H1 (cell line): ENCODE results near the gene MUC5B. TPM values are rescaled to one million over a fixed set of nuclear protein-coding genes. Genes with fewer than 3 reads are reported as not detected.

Experiments
- CTCF ChIA-PET: fragments of 300-600 bp; sonication (Branson Sonifier 250); formaldehyde crosslinking; loops from one replicate; lab custom pipeline; 2021; ENCODE audit not compliant: partially characterized antibody; lab: Charles Lee
- POLR2A ChIA-PET: fragments of 300-600 bp; sonication (Branson Sonifier 250); formaldehyde crosslinking; loops from one replicate; lab custom pipeline; 2021; ENCODE audit warnings: inconsistent platforms; ENCODE audit not compliant: partially characterized antibody; lab: Charles Lee
- DNase-seq, 2 experiments: peaks; one replicate each; pipeline versions ENCODE4 v3.0.0 to v3.0.0-alpha.2; 2010 to 2022; ENCODE audit warnings: low spot score in 2 of 2, low read depth in 1 of 2, mixed read lengths in 1 of 2
- FAIRE-seq: peaks from 2 replicates; lab custom pipeline; 2011; peaks lifted over from hg19 to GRCh38; lab: Jason Lieb, UNC
- H2AFZ ChIP-seq: 2 replicates; pipeline ENCODE4 v1.8.1; 2012; ENCODE audit warnings: low read length, inconsistent platforms
- H2AK5ac ChIP-seq: 2 replicates; pipeline ENCODE4 v1.6.1; 2013; ENCODE audit warnings: low read depth, low read length
- H2BK120ac ChIP-seq: replicated peaks from 2 replicates; pipeline ENCODE3; 2013; ENCODE audit warnings: low read depth, low read length, inconsistent platforms
- H2BK12ac ChIP-seq: 2 replicates; pipeline ENCODE4 v1.6.1; 2013; ENCODE audit warnings: low read depth, low read length
- H2BK15ac ChIP-seq: 2 replicates; pipeline ENCODE4 v1.6.1; 2013; ENCODE audit warnings: low read length
- H2BK20ac ChIP-seq: 2 replicates; pipeline ENCODE4 v1.6.1; 2013; ENCODE audit warnings: low read length
- H2BK5ac ChIP-seq: 2 replicates; pipeline ENCODE4 v1.6.1; 2013; ENCODE audit warnings: low read depth, low read length
- H3K14ac ChIP-seq: 2 replicates; pipeline ENCODE4 v1.6.1; 2013; ENCODE audit warnings: inconsistent platforms; ENCODE audit not compliant: insufficient read length
- H3K18ac ChIP-seq: 2 replicates; pipeline ENCODE4 v1.6.1; 2013; ENCODE audit warnings: low read length; ENCODE audit errors: extremely low read depth
- H3K23ac ChIP-seq: 2 replicates; pipeline ENCODE4 v1.6.1; 2013; ENCODE audit warnings: inconsistent platforms; ENCODE audit not compliant: insufficient read length
- H3K23me2 ChIP-seq: 2 replicates; pipeline ENCODE4 v1.6.1; 2013; ENCODE audit warnings: low read depth, low read length
- H3K27ac ChIP-seq: 2 replicates; pipeline ENCODE4 v1.6.1; 2011; ENCODE audit warnings: low read depth, low read length, inconsistent platforms
- H3K27me3 ChIP-seq, 4 experiments: replicated peaks in 1 of 4; 1 replicate in 1 of 4; 2 replicates in 3 of 4; pipeline versions ENCODE4 v1.6.1 to v1.8.1; 2011 to 2013; ENCODE audit warnings: low read length in 3 of 4, mild to moderate bottlenecking in 3 of 4, inconsistent platforms in 2 of 4, mixed read lengths in 2 of 4, moderate library complexity in 1 of 4; ENCODE audit not compliant: control insufficient read depth in 3 of 4, insufficient read depth in 3 of 4; ENCODE audit errors: extremely low read depth in 1 of 4
- H3K36me3 ChIP-seq, 4 experiments: 2 replicates each; pipeline versions ENCODE4 v1.6.1 to v1.8.1; 2011 to 2013; ENCODE audit warnings: mild to moderate bottlenecking in 4 of 4, low read length in 3 of 4, moderate library complexity in 2 of 4, control low read depth in 1 of 4, inconsistent platforms in 1 of 4; ENCODE audit not compliant: insufficient read depth in 4 of 4, control insufficient read depth in 2 of 4
- H3K4ac ChIP-seq: replicated peaks from 2 replicates; pipeline ENCODE3; 2013; ENCODE audit warnings: low read length, low read depth, mixed read lengths, inconsistent platforms; ENCODE audit not compliant: insufficient read length
- H3K4me1 ChIP-seq, 4 experiments: replicated peaks in 1 of 4; 1 replicate in 1 of 4; 2 replicates in 3 of 4; pipeline versions ENCODE4 v1.6.1 to v1.8.1; 2011 to 2013; ENCODE audit warnings: low read length in 3 of 4, inconsistent platforms in 2 of 4, mixed read lengths in 1 of 4; ENCODE audit not compliant: insufficient read depth in 4 of 4, control insufficient read depth in 3 of 4
- H3K4me2 ChIP-seq, 2 experiments: 2 replicates each; pipeline versions ENCODE4 v1.6.1 to v1.8.1; 2011 to 2013; ENCODE audit warnings: low read depth in 2 of 2, low read length in 2 of 2, control low read depth in 1 of 2, inconsistent platforms in 1 of 2, mild to moderate bottlenecking in 1 of 2; ENCODE audit not compliant: insufficient read depth in 1 of 2
- H3K4me3 ChIP-seq, 4 experiments: fragments of 200-600, 300-600 bp in 1 of 4; sonication (generic), shearing (Covaris generic), sonication (Bioruptor Twin) in 1 of 4; 2 replicates each; pipeline versions ENCODE4 v1.5.1 to v1.8.1; 2011 to 2016; ENCODE audit warnings: low read length in 4 of 4, low read depth in 3 of 4, control low read depth in 2 of 4, inconsistent platforms in 2 of 4, mild to moderate bottlenecking in 2 of 4, mixed read lengths in 1 of 4, moderate library complexity in 1 of 4; ENCODE audit not compliant: insufficient read depth in 2 of 4; ENCODE audit errors: extremely low read depth in 1 of 4
- H3K56ac ChIP-seq: replicated peaks from 2 replicates; pipeline ENCODE3; 2013; ENCODE audit warnings: low read depth, mild to moderate bottlenecking, mixed read lengths, low read length, inconsistent platforms; ENCODE audit not compliant: insufficient read length
- H3K79me1 ChIP-seq: 2 replicates; pipeline ENCODE4 v1.6.1; 2013; ENCODE audit warnings: low read depth, low read length, control low read depth
- H3K79me2 ChIP-seq, 2 experiments: 2 replicates each; pipeline versions ENCODE4 v1.6.1 to v1.8.1; 2012 to 2013; ENCODE audit warnings: low read length in 2 of 2, mild to moderate bottlenecking in 2 of 2, inconsistent platforms in 1 of 2; ENCODE audit not compliant: insufficient read depth in 2 of 2, control insufficient read depth in 1 of 2
- H3K9ac ChIP-seq, 4 experiments: replicated peaks in 1 of 4; 1 replicate in 1 of 4; 2 replicates in 3 of 4; pipeline versions ENCODE4 v1.6.1 to v1.8.1; 2011 to 2013; ENCODE audit warnings: low read depth in 3 of 4, low read length in 3 of 4, control low read depth in 2 of 4, mild to moderate bottlenecking in 2 of 4, moderate library complexity in 2 of 4, inconsistent platforms in 1 of 4; ENCODE audit errors: extremely low read depth in 1 of 4
- H3K9me3 ChIP-seq, 2 experiments: 2 replicates each; pipeline versions ENCODE4 v1.6.1 to v1.8.1; 2012 to 2013; ENCODE audit warnings: mild to moderate bottlenecking in 2 of 2, moderate library complexity in 2 of 2, control low read depth in 1 of 2, inconsistent platforms in 1 of 2, low read depth in 1 of 2, low read length in 1 of 2, mixed read lengths in 1 of 2; ENCODE audit not compliant: insufficient read depth in 2 of 2
- H4K20me1 ChIP-seq, 2 experiments: replicated peaks in 1 of 2; 2 replicates each; pipeline versions ENCODE3 to v1.8.1; 2011 to 2013; ENCODE audit warnings: inconsistent platforms in 2 of 2, low read length in 2 of 2, mild to moderate bottlenecking in 1 of 2; ENCODE audit not compliant: insufficient read depth in 2 of 2, control insufficient read depth in 1 of 2
- H4K5ac ChIP-seq: 2 replicates; pipeline ENCODE4 v1.6.1; 2013; ENCODE audit warnings: low read length, low read depth, mixed read lengths, inconsistent platforms; ENCODE audit not compliant: insufficient read length
- H4K8ac ChIP-seq: 2 replicates; pipeline ENCODE4 v1.8.0; 2013; ENCODE audit warnings: mild to moderate bottlenecking, moderate library complexity, low read length, inconsistent platforms; ENCODE audit not compliant: insufficient read depth; ENCODE audit errors: extremely low read depth
- H4K91ac ChIP-seq: replicated peaks from 2 replicates; pipeline ENCODE3; 2013; ENCODE audit warnings: low read length, mixed read lengths, inconsistent platforms; ENCODE audit not compliant: insufficient read length
- ATF3 ChIP-seq: IDR thresholded peaks from 2 replicates; pipeline ENCODE4 v1.6.1; 2011; ENCODE audit warnings: low read depth, mild to moderate bottlenecking, low read length; ENCODE audit not compliant: insufficient read depth
- POLR2A ChIP-seq, 2 experiments: IDR thresholded peaks; 1 replicate in 1 of 2; 2 replicates in 1 of 2; pipeline ENCODE4 v1.6.1; 2011; ENCODE audit warnings: low read depth in 2 of 2, low read length in 2 of 2, mild to moderate bottlenecking in 2 of 2; ENCODE audit errors: control extremely low read depth in 1 of 2
- WGBS, 2 experiments: shearing (Covaris generic) in 1 of 2; methylation state at CpG; one replicate each; pipeline versions ENCODE4 v1.1.6 to v1.1.7; 2013 to 2015; ENCODE audit warnings: low lambda C conversion rate in 2 of 2, mixed read lengths in 2 of 2, inconsistent platforms in 1 of 2, low coverage in 1 of 2, missing lambda C conversion rate in 1 of 2; ENCODE audit not compliant: insufficient replicate concordance in 2 of 2, insufficient coverage in 1 of 2, insufficient read length in 1 of 2; ENCODE audit errors: extremely low coverage in 1 of 2, missing lambda C conversion rate in 1 of 2; 5-methylcytosine and 5-hydroxymethylcytosine counted together
- polyA plus RNA-seq, 7 experiments: library from polyadenylated mRNA; depleted of rRNA in 3 of 7; stranded (reverse) in 5 of 7; unstranded in 2 of 7; fragments of >200 nt in 5 of 7; fragments of 200-250 nt in 2 of 7; gene quantifications; 1 replicate in 5 of 7; 2 replicates in 1 of 7; 4 replicates in 1 of 7; pipeline versions ENCODE4 v1.2.1 to v1.2.3, GENCODE V29; 2011 to 2013; ENCODE audit warnings: missing spikeins in 2 of 7, mixed read lengths in 2 of 7
- total RNA-seq: library from RNA; stranded (reverse); fragmentation: NEBNext Ultra II Directional; extraction: Animal tissue kit (Norgen Biotek cat#: 25700); gene quantifications from 2 replicates; pipeline ENCODE4 v1.2.1, GENCODE V29; 2021

Gene MUC5B
- total and polyA plus RNA-seq, 2 of the 8 experiments (the other 6 are each of a cell fraction or from before 2014, with no cell fraction given): 0.02 to 0.03 TPM

- no peak overlapping the region for H2AK5ac ChIP-seq
- DNase-seq (peak in 1 of 2 experiments; percentile 32), FAIRE-seq (no peak)
- peaks cover 10 to 23% of the 10 kb centered on the region in 2 experiments for H4K20me1 ChIP-seq
- H3K4ac ChIP-seq: no peak overlapping the region
- no peak overlapping the region for H2BK5ac ChIP-seq
- no peak overlapping the region for H3K9ac ChIP-seq
- no peaks in the 10 kb centered on the region for H3K27me3 ChIP-seq
- no peak overlapping the region for H3K27ac ChIP-seq
- peaks cover 4% of the 10 kb centered on the region; the same call in 1 of the 2 replicates for H3K23me2 ChIP-seq
- H2BK20ac ChIP-seq: no peak overlapping the region
- TF ChIP-seq ATF3: no peak
- no peak for TF ChIP-seq POLR2A (IDR thresholded peaks at IDR 0.05; ENCODE audit: control extremely low read depth in 1 of 2, low read depth in 2 of 2, low read length in 2 of 2)
- no peak overlapping the region for H4K91ac ChIP-seq
- H3K18ac ChIP-seq: no peak overlapping the region
- ChIA-PET CTCF (interaction anchor here (1.3 to 3.8 kb wide), 2 partner anchors 12 to 46 kb away, joined by 3 to 18 read pairs; no protein-coding TSS in a partner anchor), POLR2A (interaction anchor here (0.9 kb wide), 1 partner anchor 46 kb away, joined by 3 read pairs; no protein-coding TSS in a partner anchor)
- H3K14ac ChIP-seq: no peak overlapping the region
- H2AFZ ChIP-seq: no peak overlapping the region
- no peak overlapping the region for H4K5ac ChIP-seq
- no peak overlapping the region for H3K56ac ChIP-seq
- peaks cover 3 to 64% of the 10 kb centered on the region in 2 experiments; a peak in 3 of 4 replicates for H3K79me2 ChIP-seq
- H3K4me3 ChIP-seq: no peak overlapping the region
- H3K79me1 ChIP-seq: peaks cover 15% of the 10 kb centered on the region
- peaks cover 0 to 9% (median 2%) of the 10 kb centered on the region in 4 experiments; a peak in 4 of 7 replicates for H3K4me1 ChIP-seq
- no peak overlapping the region for H2BK15ac ChIP-seq
- H2BK120ac ChIP-seq: no peak overlapping the region
- no peak overlapping the region for H4K8ac ChIP-seq
- WGBS, 2 experiments: 90% methylated on average over 13 of the region's 13 CpGs; no CpG with 5 or more reads in 1 of the 2 experiments
- no peaks in the 10 kb centered on the region for H3K36me3 ChIP-seq
- no peaks in the 10 kb centered on the region for H3K9me3 ChIP-seq
- no peak overlapping the region for H3K4me2 ChIP-seq
- no peak overlapping the region for H3K23ac ChIP-seq
- H2BK12ac ChIP-seq: no peak overlapping the region
These were observed 82.2 kb downstream of the MUC5B start for GRCh38 chr11:1305063-1305495.
